Smooth muscle cell of trachea (primary cell): ENCODE data around the gene AKR1A1. TPM values are rescaled to one million over a fixed set of nuclear protein-coding genes. Genes with fewer than 3 reads are reported as not detected.

Experiments
- total RNA-seq: library from RNA; depleted of rRNA; stranded (reverse); fragments of >200 nt; gene quantifications from 2 replicates; pipeline ENCODE4 v1.2.1, GENCODE V29; 2014

The AKR1A1 gene
- total RNA-seq, result 102 and 133 TPM in 2 replicates

GRCh38 chr1:45550401-45551351 lies at the start of gene AKR1A1:
AKR1A1 (plus strand) TSS chr1:45550826; CDS start chr1:45561795, 10,969 bp downstream.

GRCh38 chr1:45521413-45522323 lies 29.0 kb upstream of the AKR1A1 start, which contains the start of gene PRDX1:
PRDX1 (minus strand) TSS chr1:45521884; CDS start chr1:45519043, 2,841 bp downstream.

GRCh38 chr1:45583666-45584350 lies 33.2 kb downstream of the AKR1A1 start, which contains the start of gene NASP:
NASP (plus strand) TSS chr1:45584041; CDS start chr1:45584147, 106 bp downstream.

Other genes starting within 250 kb of the AKR1A1 start
- gene HPDL, start 223.9 kb upstream of the AKR1A1 start, total RNA-seq, result 0.50 and 0.73 TPM in 2 replicates
- gene TOE1, start 210.7 kb upstream of the AKR1A1 start, total RNA-seq, result 9.4 and 14.8 TPM in 2 replicates
- gene MUTYH, start 210.4 kb upstream of the AKR1A1 start, total RNA-seq, result 16.7 and 22.3 TPM in 2 replicates
- gene TESK2, start 59.7 kb upstream of the AKR1A1 start, total RNA-seq, result 2.3 and 2.5 TPM in 2 replicates
- 0.50 and 0.73 TPM in 2 replicates for gene CCDC163, start 50.8 kb upstream of the AKR1A1 start, total RNA-seq
- gene MMACHC, start 50.5 kb upstream of the AKR1A1 start, total RNA-seq, result 1.6 and 2.8 TPM in 2 replicates
- gene PRDX1, start 28.9 kb upstream of the AKR1A1 start, total RNA-seq, result 436 and 653 TPM in 2 replicates
- 23.0 and 60.4 TPM in 2 replicates for gene NASP, start 33.2 kb downstream of the AKR1A1 start, total RNA-seq
- 0.99 and 1.6 TPM in 2 replicates for gene CCDC17, start 73.2 kb downstream of the AKR1A1 start, total RNA-seq
- 73.3 and 98.5 TPM in 2 replicates for gene GPBP1L1, start 135.7 kb downstream of the AKR1A1 start, total RNA-seq
- 11.2 and 13.2 TPM in 2 replicates for gene TMEM69, start 137.4 kb downstream of the AKR1A1 start, total RNA-seq
- gene IPP, start 199.8 kb downstream of the AKR1A1 start, total RNA-seq, result 16.9 and 20.2 TPM in 2 replicates